ENCODE data around the gene CD2. TPM values are rescaled to one million over a fixed set of nuclear protein-coding genes. Genes with fewer than 3 reads are reported as not detected.

The CD2 gene
- total RNA-seq, 1 donor from 2014 or later, result not detected

- Histone ChIP-seq H3K36me3 (ENCODE audit: control insufficient read depth, insufficient read depth, low read length) (no peaks in the 10 kb centered on the region), H3K27me3 (ENCODE audit: control insufficient read depth, insufficient read depth, low read length) (no peaks in the 10 kb centered on the region), H3K4me3 (ENCODE audit: low read depth, low read length) (no peak overlapping the region)
- no peak for TF ChIP-seq CTCF (IDR thresholded peaks at IDR 0.05; ENCODE audit: insufficient read depth, low read length, poor library complexity, severe bottlenecking)
- no peak for DNase-seq (ENCODE audit: low read depth)
These were observed 14.7 kb upstream of the CD2 start for GRCh38 chr1:116739371-116740012.

DNA sequence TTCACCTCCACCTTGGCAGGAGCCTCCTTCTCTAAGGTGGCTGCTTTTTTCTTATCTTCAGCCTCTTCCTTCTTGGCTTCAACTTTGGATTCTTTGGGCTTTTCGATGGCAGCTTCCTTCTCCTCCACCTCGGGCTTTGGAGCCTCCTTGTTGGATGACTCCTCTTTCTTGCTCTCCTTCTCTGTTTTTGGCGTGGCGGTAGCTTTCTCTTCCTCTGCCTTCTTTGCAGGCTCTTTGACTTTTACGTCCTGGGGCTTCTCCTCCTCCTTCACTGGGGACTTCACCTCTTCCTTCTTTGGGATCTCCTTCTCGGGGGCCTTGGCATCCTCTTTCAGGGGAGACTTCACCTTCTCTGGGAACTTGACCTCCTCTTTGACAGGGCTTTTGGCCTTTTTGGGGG, 13.9 kb upstream of the CD2 start:
- DNase-seq (ENCODE audit: low read depth), result no peak
- H3K27me3 ChIP-seq (ENCODE audit: control insufficient read depth, insufficient read depth, low read length), result no peaks in the 10 kb centered on the region
- TF ChIP-seq CTCF (IDR thresholded peaks at IDR 0.05; ENCODE audit: insufficient read depth, low read length, poor library complexity, severe bottlenecking), result no peak
- H3K36me3 ChIP-seq (ENCODE audit: control insufficient read depth, insufficient read depth, low read length), result no peaks in the 10 kb centered on the region
- H3K4me3 ChIP-seq (ENCODE audit: low read depth, low read length), result no peak overlapping the region

DNA sequence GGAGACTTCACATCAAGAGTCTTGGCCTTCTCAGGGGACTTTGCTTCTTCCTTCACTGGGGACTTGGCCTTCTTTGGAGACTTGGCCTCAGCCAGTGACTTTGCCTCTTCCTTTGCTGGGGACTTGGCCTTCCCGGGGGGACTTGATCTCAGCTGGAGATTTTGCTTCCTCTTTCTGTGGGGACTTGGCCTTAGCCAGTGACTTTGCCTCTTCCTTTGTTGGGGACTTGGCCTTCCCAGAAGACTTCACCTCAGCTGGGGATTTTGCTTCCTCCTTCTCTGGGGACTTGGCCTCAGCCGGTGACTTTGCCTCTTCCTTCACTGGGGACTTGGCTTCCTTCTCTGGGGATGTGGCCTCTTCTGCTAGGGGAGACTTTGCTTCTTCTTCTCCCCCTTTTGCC, 13.5 kb upstream of the CD2 start:
- Histone ChIP-seq H3K4me3 (ENCODE audit: low read depth, low read length) (no peak overlapping the region), H3K27me3 (ENCODE audit: control insufficient read depth, insufficient read depth, low read length) (no peaks in the 10 kb centered on the region), H3K36me3 (ENCODE audit: control insufficient read depth, insufficient read depth, low read length) (no peaks in the 10 kb centered on the region)
- no peak for TF ChIP-seq CTCF (IDR thresholded peaks at IDR 0.05; ENCODE audit: insufficient read depth, low read length, poor library complexity, severe bottlenecking)
- DNase-seq (ENCODE audit: low read depth), result no peak

DNA sequence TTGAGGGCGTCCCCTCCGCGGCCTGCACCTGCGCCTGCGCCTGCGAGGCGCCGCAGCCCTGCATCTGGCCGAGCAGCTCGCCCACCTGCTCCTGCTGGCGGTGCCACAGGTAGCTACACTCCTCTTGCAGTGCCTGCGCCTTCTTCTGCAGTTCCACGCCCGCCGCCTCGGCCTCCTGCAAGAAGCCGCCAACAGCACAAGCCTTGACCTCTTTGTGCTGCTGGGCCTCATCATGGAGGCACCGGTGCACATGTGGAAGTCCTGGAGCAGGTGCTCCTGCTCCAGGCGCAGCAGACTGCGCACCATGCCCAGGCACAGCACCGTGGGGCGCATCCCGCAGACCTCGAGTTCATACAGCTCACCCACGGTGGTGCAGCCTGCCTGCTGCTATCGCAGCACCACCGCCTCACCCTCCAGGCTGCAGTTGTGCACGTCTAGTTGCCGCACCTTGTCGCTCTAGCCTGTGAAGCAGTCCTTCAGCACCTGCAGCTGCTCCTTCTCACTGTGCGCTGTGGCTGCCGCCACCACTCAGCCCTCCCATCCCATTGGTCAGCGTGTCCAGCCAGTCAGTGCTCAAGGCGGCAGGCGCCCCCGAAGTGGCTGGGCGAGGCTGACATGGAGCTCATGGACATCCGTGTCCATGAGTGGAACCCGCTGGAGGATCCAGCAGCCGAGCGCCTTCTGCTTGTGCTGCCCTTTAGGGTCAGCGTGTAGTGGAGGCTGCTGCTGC, 12.2 kb upstream of the CD2 start:
- DNase-seq (ENCODE audit: low read depth), result no peak
- Histone ChIP-seq H3K4me3 (ENCODE audit: low read depth, low read length) (no peak overlapping the region), H3K27me3 (ENCODE audit: control insufficient read depth, insufficient read depth, low read length) (no peaks in the 10 kb centered on the region), H3K36me3 (ENCODE audit: control insufficient read depth, insufficient read depth, low read length) (no peaks in the 10 kb centered on the region)
- TF ChIP-seq CTCF (IDR thresholded peaks at IDR 0.05; ENCODE audit: insufficient read depth, low read length, poor library complexity, severe bottlenecking), result no peak

- H3K4me3 ChIP-seq (ENCODE audit: low read depth, low read length), result no peak overlapping the region
- no peak for DNase-seq (ENCODE audit: low read depth)
- H3K36me3 ChIP-seq (ENCODE audit: control insufficient read depth, insufficient read depth, low read length), result no peaks in the 10 kb centered on the region
- TF ChIP-seq CTCF (IDR thresholded peaks at IDR 0.05; ENCODE audit: insufficient read depth, low read length, poor library complexity, severe bottlenecking), result no peak
- H3K27me3 ChIP-seq (ENCODE audit: control insufficient read depth, insufficient read depth, low read length), result no peaks in the 10 kb centered on the region
These were observed 10.7 kb upstream of the CD2 start for GRCh38 chr1:116743535-116743934.
